CD8-positive, alpha-beta memory T cell (primary cell): ENCODE results near the gene LCOR. TPM values are rescaled to one million over a fixed set of nuclear protein-coding genes. Genes with fewer than 3 reads are reported as not detected.

Experiments used
- CTCF ChIA-PET: fragments of 350-600 bp; sonication (Branson Sonifier 250); formaldehyde crosslinking; loops from one replicate; lab custom pipeline; 2021; ENCODE audit warnings: antibody characterized with exemption; lab: Charles Lee
- POLR2A ChIA-PET: fragments of 350-600 bp; sonication (Branson Sonifier 250); formaldehyde crosslinking; loops from one replicate; lab custom pipeline; 2021; ENCODE audit warnings: antibody characterized with exemption; lab: Charles Lee
- DNase-seq, 5 donors: peaks; one replicate each; pipeline versions ENCODE4 v3.0.0 to v3.0.0-alpha.2; 2020 to 2022; ENCODE audit warnings: mixed read lengths in 1 of 5
- H3K27ac ChIP-seq: one replicate; pipeline ENCODE4 v1.7.0; 2013; ENCODE audit warnings: low read depth, mild to moderate bottlenecking, low read length, moderate library complexity
- H3K27me3 ChIP-seq: 2 replicates; pipeline ENCODE4 v1.7.0; 2013; ENCODE audit warnings: low read length, mild to moderate bottlenecking; ENCODE audit not compliant: insufficient read depth, poor library complexity, severe bottlenecking
- H3K36me3 ChIP-seq: 2 replicates; pipeline ENCODE4 v1.7.0; 2013; ENCODE audit warnings: mild to moderate bottlenecking, low read length, moderate library complexity; ENCODE audit not compliant: insufficient read depth
- H3K4me1 ChIP-seq: 2 replicates; pipeline ENCODE4 v1.7.0; 2013; ENCODE audit warnings: mild to moderate bottlenecking, low read length, moderate library complexity; ENCODE audit not compliant: insufficient read depth
- H3K4me3 ChIP-seq: 2 replicates; pipeline ENCODE4 v1.7.0; 2013; ENCODE audit warnings: mild to moderate bottlenecking, low read length
- H3K9me3 ChIP-seq: 2 replicates; pipeline ENCODE4 v1.7.0; 2013; ENCODE audit warnings: mild to moderate bottlenecking, low read length
- H3K27ac Mint-ChIP-seq, 8 donors: one replicate each; pipeline ENCODE4 v1.8.0; 2020 to 2021; ENCODE audit warnings: mixed read lengths in 8 of 8, mild to moderate bottlenecking in 6 of 8, inconsistent platforms in 3 of 8, moderate library complexity in 3 of 8
- H3K27me3 Mint-ChIP-seq, 2 donors: one replicate each; pipeline ENCODE4 v1.8.0; 2020 to 2021; ENCODE audit warnings: mixed read lengths in 2 of 2, mild to moderate bottlenecking in 1 of 2, moderate library complexity in 1 of 2
- H3K36me3 Mint-ChIP-seq, 3 donors: one replicate each; pipeline ENCODE4 v1.8.0; 2020 to 2021; ENCODE audit warnings: mixed read lengths in 3 of 3, inconsistent platforms in 1 of 3, mild to moderate bottlenecking in 1 of 3
- H3K4me1 Mint-ChIP-seq, 3 donors: one replicate each; pipeline ENCODE4 v1.8.0; 2020 to 2021; ENCODE audit warnings: mixed read lengths in 3 of 3, inconsistent platforms in 1 of 3, mild to moderate bottlenecking in 1 of 3
- H3K4me3 Mint-ChIP-seq, 7 donors: one replicate each; pipeline ENCODE4 v1.8.0; 2020 to 2021; ENCODE audit warnings: mixed read lengths in 7 of 7, mild to moderate bottlenecking in 6 of 7, moderate library complexity in 4 of 7, inconsistent platforms in 2 of 7
- H3K9me3 Mint-ChIP-seq, 5 donors: one replicate each; pipeline ENCODE4 v1.8.0; 2020 to 2022; ENCODE audit warnings: mixed read lengths in 5 of 5, mild to moderate bottlenecking in 3 of 5, moderate library complexity in 2 of 5, inconsistent platforms in 1 of 5
- polyA plus RNA-seq: library from polyadenylated mRNA; unstranded; fragments of 300-500 nt; fragmentation: Illumina TruSeq; gene quantifications from one replicate; pipeline ENCODE4 v1.2.3, GENCODE V29; 2021
- total RNA-seq, 2 experiments: library from RNA; stranded (reverse); gene quantifications; one replicate each; pipeline ENCODE4 v1.2.3, GENCODE V29; 2021

LCOR gene
- total and polyA plus RNA-seq, 3 experiments from 2014 or later = 20.3 to 26.1 (median 20.8) TPM

DNA sequence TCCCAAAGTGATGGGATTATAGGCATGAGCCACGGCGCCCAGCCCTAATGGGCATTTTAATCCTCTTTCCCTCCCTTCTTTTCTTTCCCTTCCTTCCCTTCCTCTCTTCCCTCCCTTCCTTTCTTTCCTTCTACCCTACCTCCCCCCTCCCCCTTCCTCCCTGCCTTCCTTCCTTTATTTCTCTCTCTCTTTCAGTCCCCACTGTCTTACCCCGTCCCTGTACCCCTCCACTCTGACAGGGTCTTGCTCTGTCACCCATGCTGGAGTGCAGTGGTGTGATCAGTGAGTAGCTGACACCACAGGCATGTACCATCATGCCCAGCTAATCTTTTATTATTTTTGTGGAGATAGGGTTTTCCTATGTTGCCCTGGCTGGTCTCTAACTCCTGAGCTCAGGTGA is 24.2 kb downstream of the LCOR start:
- Mint-ChIP-seq H3K36me3 (peaks cover 0 to 33% (median 9%) of the 10 kb centered on the region in 3 donors), H3K27me3 (no peaks in the 10 kb centered on the region), H3K4me1 (peaks cover 58 to 79% (median 69%) of the 10 kb centered on the region in 3 donors), H3K4me3 (no peak overlapping the region), H3K9me3 (no peaks in the 10 kb centered on the region), H3K27ac (no peak overlapping the region)
- no peaks in the 10 kb centered on the region for H3K27me3 ChIP-seq
- POLR2A ChIA-PET = no interaction called here
- CTCF ChIA-PET = no interaction called here
- peaks cover 14% of the 10 kb centered on the region for H3K4me1 ChIP-seq
- no peak overlapping the region for H3K4me3 ChIP-seq
- H3K9me3 ChIP-seq = no peaks in the 10 kb centered on the region
- no peaks in the 10 kb centered on the region for H3K36me3 ChIP-seq
- no peak overlapping the region for H3K27ac ChIP-seq
- DNase-seq = no peak

- Histone ChIP-seq H3K4me1 (peaks cover 14% of the 10 kb centered on the region), H3K9me3 (no peaks in the 10 kb centered on the region), H3K4me3 (no peak overlapping the region), H3K36me3 (no peaks in the 10 kb centered on the region), H3K27me3 (no peaks in the 10 kb centered on the region), H3K27ac (no peak overlapping the region)
- Mint-ChIP-seq H3K36me3 (peaks cover 0 to 39% (median 9%) of the 10 kb centered on the region in 3 donors), H3K27me3 (no peaks in the 10 kb centered on the region), H3K4me1 (peaks cover 59 to 81% (median 75%) of the 10 kb centered on the region in 3 donors), H3K4me3 (no peak overlapping the region), H3K27ac (peak overlapping the region in 2 of 8 donors; percentile 26 to 45), H3K9me3 (no peaks in the 10 kb centered on the region)
- ChIA-PET POLR2A (no interaction called here), CTCF (no interaction called here)
- DNase-seq = no peak
These were observed 25.4 kb downstream of the LCOR start for GRCh38 chr10:96857301-96858012.

DNA sequence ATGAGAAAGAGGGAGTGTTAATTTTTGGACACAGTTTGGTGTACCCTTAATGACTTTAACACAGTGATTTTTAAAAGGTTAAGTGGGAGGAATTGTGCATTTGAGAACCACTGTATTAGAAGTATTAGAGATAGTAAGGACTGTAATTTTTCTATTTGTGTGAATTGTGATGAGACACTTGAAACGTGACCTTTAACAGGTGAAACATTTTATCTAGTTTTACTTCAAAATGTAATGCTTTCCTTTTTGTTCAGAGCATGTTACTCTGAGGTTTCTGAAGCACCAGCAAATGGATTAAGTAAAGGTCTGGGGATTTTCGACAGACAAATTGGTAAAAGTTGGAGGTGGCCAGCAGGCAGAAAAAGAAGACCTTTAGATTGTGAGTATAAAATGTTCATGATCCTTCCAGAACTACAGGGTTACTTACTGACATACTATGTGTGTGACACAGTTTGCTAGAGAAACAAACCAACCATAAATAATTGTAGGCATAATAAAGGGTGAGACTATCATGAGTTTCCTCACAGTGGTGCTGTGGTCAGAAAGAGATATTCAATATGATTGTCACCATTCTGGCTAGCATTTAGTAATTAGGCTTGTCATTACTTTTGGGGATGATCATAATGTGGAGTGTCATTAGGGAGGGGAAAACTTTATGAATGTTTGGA is 26.1 kb downstream of the LCOR start:
- Histone ChIP-seq H3K4me3 (no peak overlapping the region), H3K27ac (no peak overlapping the region), H3K36me3 (no peaks in the 10 kb centered on the region), H3K9me3 (no peaks in the 10 kb centered on the region), H3K4me1 (peaks cover 14% of the 10 kb centered on the region), H3K27me3 (no peaks in the 10 kb centered on the region)
- Mint-ChIP-seq H3K4me1 (peaks cover 55 to 81% (median 74%) of the 10 kb centered on the region in 3 donors), H3K4me3 (no peak overlapping the region), H3K9me3 (no peaks in the 10 kb centered on the region), H3K27ac (peak overlapping the region in 5 of 8 donors; percentile 6 to 77 (median 22)), H3K36me3 (peaks cover 0 to 41% (median 9%) of the 10 kb centered on the region in 3 donors), H3K27me3 (no peaks in the 10 kb centered on the region)
- ChIA-PET CTCF (no interaction called here), POLR2A (no interaction called here)
- no peak for DNase-seq

DNA sequence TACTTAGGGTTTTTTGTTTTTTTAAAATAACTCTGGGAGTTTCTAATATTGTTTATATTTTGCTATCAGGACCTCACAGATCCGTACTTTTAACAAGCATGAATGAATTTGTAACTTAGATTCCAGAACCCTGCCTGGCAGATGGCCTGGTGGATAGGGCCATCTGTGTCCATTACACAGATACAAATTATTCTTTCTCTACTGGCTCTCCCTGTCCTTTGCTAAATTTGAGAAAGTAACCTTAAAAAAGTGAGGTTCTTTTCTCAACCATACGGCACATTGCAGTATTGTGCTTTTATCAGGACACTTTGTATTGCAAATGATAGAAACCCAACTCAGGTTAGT is 26.6 kb downstream of the LCOR start:
- H3K9me3 Mint-ChIP-seq = no peaks in the 10 kb centered on the region
- no peak for DNase-seq
- H3K27ac Mint-ChIP-seq = peak overlapping the region in 3 of 8 donors; percentile 6 to 14 (median 7)
- peaks cover 0 to 43% (median 7%) of the 10 kb centered on the region in 3 donors for H3K36me3 Mint-ChIP-seq
- H3K4me3 Mint-ChIP-seq = peak overlapping the region in 1 of 7 donors; percentile 19
- H3K27ac ChIP-seq = no peak overlapping the region
- CTCF ChIA-PET = no interaction called here
- H3K4me1 Mint-ChIP-seq = peaks cover 54 to 81% (median 74%) of the 10 kb centered on the region in 3 donors
- H3K36me3 ChIP-seq = no peaks in the 10 kb centered on the region
- POLR2A ChIA-PET = no interaction called here
- H3K4me3 ChIP-seq = no peak overlapping the region
- no peaks in the 10 kb centered on the region for H3K27me3 ChIP-seq
- peaks cover 18% of the 10 kb centered on the region for H3K4me1 ChIP-seq
- H3K27me3 Mint-ChIP-seq = no peaks in the 10 kb centered on the region
- no peaks in the 10 kb centered on the region for H3K9me3 ChIP-seq

DNA sequence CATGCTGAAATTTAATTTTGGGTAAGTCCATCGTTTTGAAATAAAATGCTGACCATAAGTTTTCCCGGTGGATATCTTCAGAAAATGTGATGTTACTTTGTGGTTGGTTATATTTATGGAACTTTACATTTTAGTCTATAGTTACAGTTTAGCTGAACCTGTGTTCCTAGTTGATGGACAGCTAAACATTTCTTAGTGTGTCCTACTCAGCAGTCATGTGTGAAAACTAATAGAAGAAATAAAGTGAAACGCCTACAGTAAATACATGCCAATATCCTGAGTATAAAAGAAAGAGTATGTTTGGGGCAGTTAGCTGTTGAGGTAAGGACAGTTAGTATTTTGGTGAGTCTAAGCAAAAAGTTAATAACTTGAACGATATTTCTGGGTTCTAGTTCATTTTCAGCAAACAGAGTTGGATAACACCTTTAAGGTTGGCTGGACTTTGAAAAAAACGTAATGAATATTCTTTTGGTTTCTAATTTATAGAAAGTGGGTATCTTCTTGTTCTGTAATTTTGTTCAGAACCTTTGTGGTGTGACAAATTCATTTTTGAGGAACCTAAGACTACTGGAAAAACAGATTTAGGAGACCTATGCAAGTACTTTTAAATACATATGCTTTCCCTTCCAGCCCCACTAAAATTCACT is 28.7 kb downstream of the LCOR start:
- Mint-ChIP-seq H3K27me3 (no peaks in the 10 kb centered on the region), H3K4me1 (peaks cover 59 to 85% (median 76%) of the 10 kb centered on the region in 3 donors), H3K4me3 (no peak overlapping the region), H3K27ac (peak overlapping the region in 1 of 8 donors; percentile 22), H3K9me3 (no peaks in the 10 kb centered on the region), H3K36me3 (peaks cover 0 to 54% (median 7%) of the 10 kb centered on the region in 3 donors)
- Histone ChIP-seq H3K9me3 (no peaks in the 10 kb centered on the region), H3K36me3 (no peaks in the 10 kb centered on the region), H3K4me3 (no peak overlapping the region), H3K27ac (no peak overlapping the region), H3K27me3 (no peaks in the 10 kb centered on the region), H3K4me1 (peaks cover 28% of the 10 kb centered on the region)
- CTCF ChIA-PET = interaction anchor here (1.2 kb wide), 1 partner anchor 16 kb away, joined by 4 read pairs; no protein-coding TSS in a partner anchor
- POLR2A ChIA-PET = no interaction called here
- no peak for DNase-seq

GRCh38 chr10:96863922-96864543 is 31.9 kb downstream of the LCOR start:
- Mint-ChIP-seq H3K4me3 (no peak overlapping the region), H3K27ac (peak overlapping the region in 4 of 8 donors; percentile 13 to 60 (median 28)), H3K4me1 (peaks cover 49 to 77% (median 65%) of the 10 kb centered on the region in 3 donors), H3K36me3 (peaks cover 0 to 52% (median 4%) of the 10 kb centered on the region in 3 donors), H3K27me3 (no peaks in the 10 kb centered on the region), H3K9me3 (no peaks in the 10 kb centered on the region)
- H3K4me3 ChIP-seq = no peak overlapping the region
- ChIA-PET POLR2A (no interaction called here), CTCF (no interaction called here)
- H3K4me1 ChIP-seq = peaks cover 13% of the 10 kb centered on the region
- no peak overlapping the region for H3K27ac ChIP-seq
- no peaks in the 10 kb centered on the region for H3K27me3 ChIP-seq
- no peaks in the 10 kb centered on the region for H3K9me3 ChIP-seq
- H3K36me3 ChIP-seq = no peaks in the 10 kb centered on the region
- no peak for DNase-seq

DNA sequence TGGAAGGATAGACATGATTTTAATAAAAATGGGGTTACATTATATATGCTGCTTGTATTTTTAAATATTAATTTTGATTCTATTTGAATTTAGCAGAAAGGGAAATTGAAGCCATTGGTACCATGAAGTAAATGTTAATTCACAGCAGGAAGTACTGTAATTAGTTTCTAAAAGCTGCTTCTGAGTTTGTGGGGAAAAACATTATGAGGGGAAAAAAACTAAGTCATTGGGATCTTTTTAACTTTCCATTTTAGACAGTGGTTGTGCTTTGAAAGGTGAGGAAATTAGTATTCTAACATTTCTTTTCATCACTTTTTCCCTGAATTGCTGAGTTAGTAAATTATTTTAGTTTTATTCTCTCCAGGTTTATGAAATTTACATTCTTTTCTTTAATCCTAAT is 41.0 kb downstream of the LCOR start:
- Histone ChIP-seq H3K27ac (no peak overlapping the region), H3K27me3 (no peaks in the 10 kb centered on the region), H3K4me3 (no peak overlapping the region), H3K36me3 (no peaks in the 10 kb centered on the region), H3K4me1 (no peaks in the 10 kb centered on the region), H3K9me3 (no peaks in the 10 kb centered on the region)
- Mint-ChIP-seq H3K36me3 (peaks cover 0 to 14% (median 9%) of the 10 kb centered on the region in 3 donors), H3K4me3 (no peak overlapping the region), H3K27me3 (no peaks in the 10 kb centered on the region), H3K9me3 (no peaks in the 10 kb centered on the region), H3K4me1 (peaks cover 56 to 84% (median 75%) of the 10 kb centered on the region in 3 donors), H3K27ac (peak overlapping the region in 3 of 8 donors; percentile 30 to 78 (median 58))
- POLR2A ChIA-PET = interaction anchor here (0.6 kb wide), 1 partner anchor 24 kb away, joined by 3 read pairs; no protein-coding TSS in a partner anchor
- CTCF ChIA-PET = no interaction called here
- no peak for DNase-seq
